Gastroesophageal sphincter (tissue), 4 donors: ENCODE data around the gene FGD5. TPM values are rescaled to one million over a fixed set of nuclear protein-coding genes. Genes with fewer than 3 reads are reported as not detected.

Experiments used
- ATAC-seq: fragments of 150-250 bp; one replicate; pipeline ENCODE4 v1.9.1; 2016; ENCODE audit warnings: mild to moderate bottlenecking, moderate library complexity
- H3K27ac ChIP-seq, 4 donors: fragments of 200-600 bp; sonication (generic) in 3 of 4; 1 replicate in 3 of 4; 2 replicates in 1 of 4; pipeline ENCODE4 v1.5.1; 2016 to 2019
- H3K27me3 ChIP-seq: fragments of 200-600 bp; sonication (generic); one replicate; pipeline ENCODE4 v1.5.1; 2019
- H3K36me3 ChIP-seq, 2 donors: fragments of 200-600 bp; sonication (generic); one replicate each; pipeline ENCODE4 v1.5.1; 2019; ENCODE audit warnings: control low read depth in 1 of 2
- H3K4me1 ChIP-seq, 3 donors: fragments of 200-600 bp; sonication (generic); 1 replicate in 2 of 3; 2 replicates in 1 of 3; pipeline ENCODE4 v1.5.1; 2016 to 2019; ENCODE audit warnings: control low read depth in 2 of 3
- H3K4me3 ChIP-seq, 2 donors: fragments of 200-600 bp; sonication (generic); one replicate each; pipeline ENCODE4 v1.5.1; 2019; ENCODE audit warnings: mild to moderate bottlenecking in 1 of 2, moderate library complexity in 1 of 2
- H3K9me3 ChIP-seq, 3 donors: fragments of 200-600 bp; sonication (generic); one replicate each; pipeline ENCODE4 v1.5.1; 2017 to 2019; ENCODE audit warnings: control low read depth in 2 of 3
- CTCF ChIP-seq, 4 experiments: fragments of 200-600 bp in 2 of 4; fragments of 450-650 bp in 2 of 4; sonication (generic) in 1 of 4; IDR thresholded peaks; one replicate each; pipeline ENCODE4 v1.5.1; 2017 to 2019; ENCODE audit warnings: antibody characterized with exemption in 4 of 4, mild to moderate bottlenecking in 2 of 4, moderate library complexity in 2 of 4
- EP300 ChIP-seq: sonication (generic); formaldehyde crosslinking; IDR thresholded peaks from one replicate; pipeline ENCODE4 v1.6.1; 2017; ENCODE audit warnings: antibody characterized with exemption, mild to moderate bottlenecking
- POLR2A ChIP-seq, 2 donors: fragments of 450-650 bp; IDR thresholded peaks; one replicate each; pipeline ENCODE4 v1.6.1; 2017; ENCODE audit warnings: antibody characterized with exemption in 2 of 2, mild to moderate bottlenecking in 2 of 2, moderate library complexity in 1 of 2
- POLR2AphosphoS5 ChIP-seq: sonication (generic); formaldehyde crosslinking; IDR thresholded peaks from one replicate; pipeline ENCODE4 v1.6.1; 2017; ENCODE audit warnings: antibody characterized with exemption
- WGBS, 2 donors: methylation state at CpG; one replicate each; pipeline ENCODE4 v1.1.5; 2018; ENCODE audit warnings: low coverage in 1 of 2; 5-methylcytosine and 5-hydroxymethylcytosine counted together
- total RNA-seq, 4 donors: library from RNA; depleted of rRNA; stranded (reverse); fragments of >200 nt; gene quantifications; one replicate each; pipeline ENCODE4 v1.1.0, GENCODE V29; 2016

FGD5 gene
- total RNA-seq, 4 donors from 2014 or later, result 16.1 to 18.7 (median 17.3) TPM

GRCh38 chr3:14804835-14805780 lies 13.7 kb upstream of the FGD5 start:
- peaks cover 0 to 38% (median 0%) of the 10 kb centered on the region in 3 donors for H3K4me1 ChIP-seq
- WGBS, 2 donors, result 75 to 83% methylated on average over 5 to 7 of the region's 7 CpGs
- peaks cover 25% of the 10 kb centered on the region for H3K27me3 ChIP-seq
- ATAC-seq, result no peak
- no peaks in the 10 kb centered on the region for H3K9me3 ChIP-seq
- no peak for TF ChIP-seq POLR2A (IDR thresholded peaks at IDR 0.05)
- TF ChIP-seq CTCF (IDR thresholded peaks at IDR 0.05), result no peak
- no peak for TF ChIP-seq POLR2AphosphoS5
- TF ChIP-seq EP300, result no peak
- no peak overlapping the region for H3K4me3 ChIP-seq
- H3K27ac ChIP-seq, result peak overlapping the region in 3 of 4 donors; percentile 34 to 66 (median 38)
- no peaks in the 10 kb centered on the region for H3K36me3 ChIP-seq

- 29 to 66% methylated on average over 1 to 2 of the region's 4 CpGs for WGBS, 2 donors
- peaks cover 32% of the 10 kb centered on the region for H3K27me3 ChIP-seq
Observed at GRCh38 chr3:14805961-14806537, 12.7 kb upstream of the FGD5 start.

GRCh38 chr3:14806641-14807263 lies 12.0 kb upstream of the FGD5 start:
- Histone ChIP-seq H3K4me1 (peaks cover 0 to 49% (median 0%) of the 10 kb centered on the region in 3 donors), H3K27me3 (peaks cover 39% of the 10 kb centered on the region), H3K4me3 (no peak overlapping the region), H3K27ac (peak overlapping the region in 1 of 4 donors; percentile 47), H3K36me3 (no peaks in the 10 kb centered on the region), H3K9me3 (no peaks in the 10 kb centered on the region)
- TF ChIP-seq EP300 (no peak), CTCF (IDR thresholded peaks at IDR 0.05) (no peak), POLR2AphosphoS5 (no peak), POLR2A (IDR thresholded peaks at IDR 0.05) (no peak)
- WGBS, 2 donors, result 65 to 86% methylated on average over 3 to 6 of the region's 8 CpGs
- no peak for ATAC-seq

More at GRCh38 chr3:14805961-14806537, 12.7 kb upstream of the FGD5 start:
- no peak for ATAC-seq
- H3K4me1 ChIP-seq, result peaks cover 0 to 45% (median 0%) of the 10 kb centered on the region in 3 donors
- peak overlapping the region in 1 of 4 donors; percentile 47 for H3K27ac ChIP-seq
- H3K9me3 ChIP-seq, result no peaks in the 10 kb centered on the region
- H3K36me3 ChIP-seq, result no peaks in the 10 kb centered on the region
- H3K4me3 ChIP-seq, result no peak overlapping the region
- TF ChIP-seq CTCF (IDR thresholded peaks at IDR 0.05) (no peak), POLR2AphosphoS5 (no peak), EP300 (no peak)

GRCh38 chr3:14808025-14808424 lies 10.7 kb upstream of the FGD5 start:
- Histone ChIP-seq H3K4me3 (no peak overlapping the region), H3K27me3 (peaks cover 50% of the 10 kb centered on the region), H3K4me1 (peaks cover 0 to 58% (median 3%) of the 10 kb centered on the region in 3 donors), H3K27ac (no peak overlapping the region), H3K9me3 (no peaks in the 10 kb centered on the region), H3K36me3 (no peaks in the 10 kb centered on the region)
- ATAC-seq, result no peak
- TF ChIP-seq CTCF (IDR thresholded peaks at IDR 0.05) (no peak), POLR2AphosphoS5 (no peak), EP300 (no peak), POLR2A (IDR thresholded peaks at IDR 0.05) (no peak)
